ENCODE measurements around the gene CLNK.

DNA sequence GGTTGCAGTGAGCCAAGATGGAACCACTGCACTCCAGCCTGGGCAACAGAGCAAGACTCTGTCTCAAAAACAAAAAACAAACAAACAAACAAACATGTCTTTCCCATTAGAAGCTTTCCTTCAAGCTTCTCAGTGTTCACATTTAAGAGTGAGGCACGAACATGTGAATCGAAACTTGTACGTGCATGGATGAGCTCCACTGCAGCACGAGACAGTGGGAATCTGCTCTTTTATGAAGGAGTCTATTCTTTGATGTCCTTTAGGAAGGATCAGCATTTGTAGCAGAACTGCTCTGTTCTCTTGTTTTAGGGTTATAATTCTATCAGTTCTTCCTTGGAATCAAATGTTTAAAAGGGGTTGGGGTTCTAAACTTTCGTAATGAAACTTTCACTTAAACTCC lies 204.0 kb downstream of the CLNK start:
- TF ChIP-seq, protein P1, sequence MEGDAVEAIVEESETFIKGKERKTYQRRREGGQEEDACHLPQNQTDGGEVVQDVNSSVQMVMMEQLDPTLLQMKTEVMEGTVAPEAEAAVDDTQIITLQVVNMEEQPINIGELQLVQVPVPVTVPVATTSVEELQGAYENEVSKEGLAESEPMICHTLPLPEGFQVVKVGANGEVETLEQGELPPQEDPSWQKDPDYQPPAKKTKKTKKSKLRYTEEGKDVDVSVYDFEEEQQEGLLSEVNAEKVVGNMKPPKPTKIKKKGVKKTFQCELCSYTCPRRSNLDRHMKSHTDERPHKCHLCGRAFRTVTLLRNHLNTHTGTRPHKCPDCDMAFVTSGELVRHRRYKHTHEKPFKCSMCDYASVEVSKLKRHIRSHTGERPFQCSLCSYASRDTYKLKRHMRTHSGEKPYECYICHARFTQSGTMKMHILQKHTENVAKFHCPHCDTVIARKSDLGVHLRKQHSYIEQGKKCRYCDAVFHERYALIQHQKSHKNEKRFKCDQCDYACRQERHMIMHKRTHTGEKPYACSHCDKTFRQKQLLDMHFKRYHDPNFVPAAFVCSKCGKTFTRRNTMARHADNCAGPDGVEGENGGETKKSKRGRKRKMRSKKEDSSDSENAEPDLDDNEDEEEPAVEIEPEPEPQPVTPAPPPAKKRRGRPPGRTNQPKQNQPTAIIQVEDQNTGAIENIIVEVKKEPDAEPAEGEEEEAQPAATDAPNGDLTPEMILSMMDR (IDR thresholded peaks at IDR 0.05) = no peak
- TF ChIP-seq POLR2A (IDR thresholded peaks at IDR 0.05) (no peak), POLR2AphosphoS5 (IDR thresholded peaks at IDR 0.05; ENCODE audit: insufficient read depth in 1 of 2, low read depth in 1 of 2) (no peak)
